GM12801 (cell line): ENCODE data around the gene C5orf58.

Experiments
- CTCF ChIP-seq: IDR thresholded peaks from one replicate; pipeline ENCODE4 v1.5.1; 2011; ENCODE audit warnings: control low read depth; ENCODE audit not compliant: insufficient read length; ENCODE audit errors: extremely low read depth

Gene C5orf58

GRCh38 chr5:170232786-170233185 lies at the start of gene C5orf58:
TSS of gene C5orf58 (plus strand) at chr5:170232985. CDS start at chr5:170234977, 1,992 bp downstream.
- no peak for TF ChIP-seq CTCF

- no peak for TF ChIP-seq CTCF
Observed at GRCh38 chr5:170183816-170184687, 48.7 kb upstream of the C5orf58 start.

DNA sequence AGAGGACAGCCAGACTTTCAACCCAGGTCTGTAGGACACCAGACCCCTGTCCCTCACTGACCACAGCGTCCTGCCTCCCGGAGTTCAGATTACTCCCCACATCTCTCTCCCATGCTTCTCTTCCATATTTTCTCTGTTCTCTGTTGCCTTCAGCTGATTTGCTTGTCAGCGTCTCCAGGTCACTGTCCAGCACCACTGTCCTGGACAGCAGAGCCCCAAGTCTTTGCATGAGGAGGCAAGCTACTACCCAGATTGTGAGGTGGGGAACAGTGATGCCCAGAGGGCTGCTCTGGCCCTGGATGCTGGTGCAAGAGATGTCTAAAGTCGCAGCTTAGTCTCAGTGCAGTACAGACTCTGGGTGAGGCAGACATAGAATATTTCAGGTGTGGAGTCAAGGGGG lies 48.0 kb upstream of the C5orf58 start:
- no peak for TF ChIP-seq CTCF

- no peak for TF ChIP-seq CTCF
Observed at GRCh38 chr5:170186156-170186555, 46.6 kb upstream of the C5orf58 start.

- TF ChIP-seq CTCF: no peak
Observed at GRCh38 chr5:170186856-170187255, 45.9 kb upstream of the C5orf58 start.

GRCh38 chr5:170190436-170191134 lies 42.2 kb upstream of the C5orf58 start:
- no peak for TF ChIP-seq CTCF

- no peak for TF ChIP-seq CTCF
Observed at GRCh38 chr5:170192829-170193228, 40.0 kb upstream of the C5orf58 start.
